Left cardiac atrium (tissue), 4 donors: ENCODE results near the gene CCDC97. TPM values are rescaled to one million over a fixed set of nuclear protein-coding genes. Genes with fewer than 3 reads are reported as not detected.

ENCODE experiments used
- ATAC-seq, 2 donors: fragments of 200-7000 bp; cut with Tn5 transposase; one replicate each; pipeline ENCODE4 v1.9.1; 2020; ENCODE audit warnings: mild to moderate bottlenecking in 2 of 2, moderate library complexity in 2 of 2
- DNase-seq: peaks from one replicate; pipeline ENCODE4 v3.0.0-alpha.2; 2020
- intact Hi-C, 2 donors: fragments of 100-400 bp; cut with DNase I; formaldehyde crosslinking; loops; one replicate each; pipeline versions ENCODE4 v1.14.1 to v1.15.1; 2022 to 2023
- total RNA-seq, 2 donors: library from RNA; stranded (reverse); fragmentation: NEBNext Ultra II Directional; extraction: Animal tissue kit (Norgen Biotek cat#: 25700); gene quantifications; one replicate each; pipeline ENCODE4 v1.2.1, GENCODE V29; 2021
- donor health status: DM: no; HTN: yes; CAD: no.
- donor health status: DM: no; HTN: yes; CAD: no; lungs with severe emphysema.
- donor health status: DM: yes; HTN: yes; CAD: no.
- donor health status: Dilated cardiomyopathy.

CCDC97 gene
- total RNA-seq, 2 donors from 2014 or later: 18.0 to 18.6 TPM

- no peak for DNase-seq
- ATAC-seq: no peak
- intact Hi-C loops: no loop called here
Measured at GRCh38 chr19:41296433-41296871, 13.5 kb upstream of the CCDC97 start.

- ATAC-seq (peak in 1 of 2 donors; percentile 3), DNase-seq (no peak)
- intact Hi-C loops: no loop called here
Measured at GRCh38 chr19:41297628-41298347, 12.2 kb upstream of the CCDC97 start.

- DNase-seq (peak; percentile 87), ATAC-seq (peak; percentile 76 to 84)
- intact Hi-C loops: no loop called here
Measured at GRCh38 chr19:41298348-41298964, 11.5 kb upstream of the CCDC97 start.

- peak; percentile 50 for DNase-seq
- intact Hi-C loops: no loop called here
- peak; percentile 23 to 31 for ATAC-seq
Measured at GRCh38 chr19:41299046-41299754, 10.8 kb upstream of the CCDC97 start.

GRCh38 chr19:41299755-41300089, 10.2 kb upstream of the CCDC97 start:
- ATAC-seq (peak; percentile 50 to 79), DNase-seq (peak; percentile 85)
- intact Hi-C loops: no loop called here

- no peak for DNase-seq
- no peak for ATAC-seq
- intact Hi-C loops: no loop called here
Measured at GRCh38 chr19:41300555-41300954, 9.4 kb upstream of the CCDC97 start.

- ATAC-seq (no peak), DNase-seq (no peak)
- intact Hi-C loops: no loop called here
Measured at GRCh38 chr19:41302624-41303351, 7.2 kb upstream of the CCDC97 start.

- intact Hi-C loops: no loop called here
- no peak for DNase-seq
- ATAC-seq: no peak
Measured at GRCh38 chr19:41303954-41304353, 6.0 kb upstream of the CCDC97 start.

GRCh38 chr19:41304706-41305483, 5.1 kb upstream of the CCDC97 start:
- intact Hi-C loops: loop anchor here in 1 of 2 donors (5.0 kb wide), 1 partner anchor 98 kb away; no protein-coding TSS in a partner anchor
- DNase-seq (no peak), ATAC-seq (no peak)

GRCh38 chr19:41305927-41306793, 3.8 kb upstream of the CCDC97 start:
- DNase-seq (no peak), ATAC-seq (no peak)
- intact Hi-C loops: loop anchor here in 1 of 2 donors (5.0 kb wide), 1 partner anchor 99 kb away; no protein-coding TSS in a partner anchor

- intact Hi-C loops: loop anchor here in 1 of 2 donors (5.0 kb wide), 1 partner anchor 100 kb away; no protein-coding TSS in a partner anchor
- DNase-seq: no peak
- ATAC-seq: no peak
Measured at GRCh38 chr19:41307090-41307875, 2.7 kb upstream of the CCDC97 start.

- intact Hi-C loops: loop anchor here (1.0 to 5.0 kb wide), 3 partner anchors 43 to 103 kb away; partner anchors contain the start of gene HNRNPUL1 (in 1 of the 2)
- DNase-seq (no peak), ATAC-seq (peak in 1 of 2 donors; percentile 0)
Measured at GRCh38 chr19:41307954-41308449, 2.0 kb upstream of the CCDC97 start.

- DNase-seq (peak; percentile 91), ATAC-seq (peak; percentile 69 to 73)
- intact Hi-C loops: loop anchor here (1.0 to 5.0 kb wide), 3 partner anchors 44 to 103 kb away; partner anchors contain the start of gene HNRNPUL1 (in 1 of the 2)
Measured at GRCh38 chr19:41308450-41309179, 1.4 kb upstream of the CCDC97 start.

GRCh38 chr19:41309180-41310032, 566 bp upstream of the CCDC97 start:
- intact Hi-C loops: loop anchor here (2.0 to 5.0 kb wide), 3 partner anchors 43 to 102 kb away; partner anchors contain the start of genes HNRNPUL1 (in 1 of the 2) and TGFB1 (in 1 of the 2)
- no peak for DNase-seq
- peak; percentile 20 to 21 for ATAC-seq

GRCh38 chr19:41311072-41311471, 1.1 kb downstream of the CCDC97 start:
- no peak for ATAC-seq
- intact Hi-C loops: loop anchor here in 1 of 2 donors (5.0 kb wide), 1 partner anchor 41 kb away; the partner anchor contains the start of gene TGFB1
- DNase-seq: no peak
